PC-9 (cell line): ENCODE data around the gene EGFR. TPM values are rescaled to one million over a fixed set of nuclear protein-coding genes. Genes with fewer than 3 reads are reported as not detected.

Source experiments
- BruUV-seq: library from RNA; stranded (reverse); fragments of 400-500 nt; replicated peaks from 2 replicates; lab custom pipeline; 2021; lab: Mats Ljungman, UMichigan
- CTCF ChIA-PET: fragments of 300-600 bp; sonication (Branson Sonifier 250); formaldehyde crosslinking; loops from one replicate; lab custom pipeline; 2022; ENCODE audit warnings: antibody characterized with exemption; lab: Charles Lee
- POLR2A ChIA-PET: fragments of 300-600 bp; sonication (Branson Sonifier 250); formaldehyde crosslinking; loops from one replicate; lab custom pipeline; 2022; ENCODE audit warnings: antibody characterized with exemption; ENCODE audit not compliant: unreplicated experiment; lab: Charles Lee
- DNase-seq, 2 experiments: peaks; one replicate each; pipeline versions ENCODE4 v3.0.0 to v3.0.0-alpha.2; 2015 to 2022; ENCODE audit warnings: mixed read lengths in 1 of 2
- H2AFZ ChIP-seq: fragments of 200-600 bp; sonication (generic); 2 replicates; pipeline ENCODE4 v1.8.1; 2017; ENCODE audit warnings: antibody characterized with exemption
- H3F3A ChIP-seq: fragments of 200-600 bp; sonication (generic); 2 replicates; pipeline ENCODE4 v1.8.1; 2017; ENCODE audit warnings: antibody characterized with exemption, mild to moderate bottlenecking, low read depth; ENCODE audit not compliant: insufficient read depth
- H3K27ac ChIP-seq: fragments of 200-600 bp; sonication (generic); 2 replicates; pipeline ENCODE4 v1.6.1; 2016; ENCODE audit warnings: mixed run types
- H3K27me3 ChIP-seq: fragments of 200-600 bp; sonication (generic); 2 replicates; pipeline ENCODE4 v1.6.1; 2016; ENCODE audit warnings: low read depth, mixed run types; ENCODE audit not compliant: insufficient read depth
- H3K36me3 ChIP-seq: fragments of 200-600 bp; sonication (generic); 2 replicates; pipeline ENCODE4 v1.6.1; 2016; ENCODE audit warnings: low read depth, mixed run types
- H3K4me1 ChIP-seq: fragments of 200-600 bp; sonication (generic); replicated peaks from 2 replicates; pipeline ENCODE4 v1.6.1; 2016; ENCODE audit warnings: mixed run types; ENCODE audit not compliant: insufficient read depth
- H3K4me2 ChIP-seq: fragments of 200-600 bp; sonication (generic); 2 replicates; pipeline ENCODE4 v1.6.1; 2017; ENCODE audit warnings: mixed run types
- H3K4me3 ChIP-seq: fragments of 200-600 bp; sonication (generic); 2 replicates; pipeline ENCODE4 v1.6.1; 2016; ENCODE audit warnings: mixed run types
- H3K79me2 ChIP-seq: fragments of 200-600 bp; sonication (generic); 2 replicates; pipeline ENCODE4 v1.6.1; 2017; ENCODE audit warnings: low read depth, mixed run types
- H3K9me2 ChIP-seq: fragments of 200-600 bp; sonication (generic); 2 replicates; pipeline ENCODE4 v1.8.1; 2017; ENCODE audit warnings: mild to moderate bottlenecking; ENCODE audit not compliant: insufficient read depth
- H3K9me3 ChIP-seq: fragments of 200-600 bp; sonication (generic); 2 replicates; pipeline ENCODE4 v1.8.1; 2016; ENCODE audit warnings: low read depth; ENCODE audit not compliant: insufficient read depth
- H4K20me1 ChIP-seq: fragments of 200-600 bp; sonication (generic); 2 replicates; pipeline ENCODE4 v1.8.1; 2017; ENCODE audit not compliant: insufficient read depth
- EZH2 ChIP-seq: fragments of 200-600 bp; sonication (generic); IDR thresholded peaks from 2 replicates; pipeline ENCODE4 v1.8.0; 2017; ENCODE audit warnings: antibody characterized with exemption, low read depth
- intact Hi-C: fragments of 100-400 bp; cut with micrococcal nuclease; formaldehyde crosslinking; loops from one replicate; pipeline ENCODE4 v1.10.0; 2022; ENCODE audit not compliant: unreplicated experiment
- total RNA-seq: library from RNA; stranded (reverse); gene quantifications from 2 replicates; pipeline ENCODE4 v1.2.3, GENCODE V29; 2021
- TF ChIP-seq, protein P1 (sequence below): fragments of 200-600 bp; sonication (generic); conservative IDR thresholded peaks from 2 replicates; pipeline ENCODE4 v1.6.1; 2017; ENCODE audit warnings: mixed run types, antibody characterized with exemption, mild to moderate bottlenecking, moderate library complexity

The EGFR gene
- total RNA-seq, 1 experiment from 2014 or later: 342 TPM

DNA sequence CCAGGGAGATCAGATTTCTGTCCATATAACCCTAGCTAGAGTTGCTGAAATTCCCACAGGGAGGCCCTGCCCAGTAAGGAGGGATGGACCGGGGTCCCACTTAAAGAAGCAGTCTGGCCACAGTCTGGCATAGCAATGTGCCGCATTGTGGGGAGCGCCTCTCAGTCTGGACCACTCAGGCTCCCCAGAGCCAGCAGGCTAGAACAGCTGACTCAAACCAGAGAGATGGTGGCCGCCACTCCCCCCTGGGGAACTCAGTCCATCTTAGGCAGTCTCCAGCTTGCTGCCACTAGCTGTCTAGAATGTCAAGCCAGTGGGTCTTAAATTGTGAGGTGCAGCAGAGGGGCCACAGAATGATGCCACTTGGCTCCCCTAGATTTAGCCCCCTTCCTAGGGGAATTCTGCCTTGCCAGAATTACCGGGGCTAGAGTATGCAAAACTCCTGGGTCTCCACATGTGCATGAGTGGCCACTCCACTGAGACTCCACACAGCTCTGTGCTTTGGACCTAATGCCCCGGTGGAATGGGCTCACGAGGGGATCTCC lies 213.0 kb downstream of the EGFR start:
- Histone ChIP-seq H3K79me2 (no peaks in the 10 kb centered on the region), H3K9me2 (no peaks in the 10 kb centered on the region), H3K4me3 (no peak overlapping the region), H3K4me2 (no peak overlapping the region), H3F3A (no peaks in the 10 kb centered on the region), H2AFZ (no peak overlapping the region), H3K36me3 (no peaks in the 10 kb centered on the region), H3K9me3 (no peaks in the 10 kb centered on the region), H3K27ac (no peak overlapping the region), H3K4me1 (no peaks in the 10 kb centered on the region), H4K20me1 (no peaks in the 10 kb centered on the region), H3K27me3 (peaks cover 81% of the 10 kb centered on the region)
- no peak for DNase-seq
- no TSS peak for BruUV-seq
- intact Hi-C loops: no loop called here
- ChIA-PET CTCF (no interaction called here), POLR2A (interaction anchor here (0.6 kb wide), 1 partner anchor 27 kb away, joined by 3 read pairs; no protein-coding TSS in a partner anchor)
- TF ChIP-seq, protein P1, sequence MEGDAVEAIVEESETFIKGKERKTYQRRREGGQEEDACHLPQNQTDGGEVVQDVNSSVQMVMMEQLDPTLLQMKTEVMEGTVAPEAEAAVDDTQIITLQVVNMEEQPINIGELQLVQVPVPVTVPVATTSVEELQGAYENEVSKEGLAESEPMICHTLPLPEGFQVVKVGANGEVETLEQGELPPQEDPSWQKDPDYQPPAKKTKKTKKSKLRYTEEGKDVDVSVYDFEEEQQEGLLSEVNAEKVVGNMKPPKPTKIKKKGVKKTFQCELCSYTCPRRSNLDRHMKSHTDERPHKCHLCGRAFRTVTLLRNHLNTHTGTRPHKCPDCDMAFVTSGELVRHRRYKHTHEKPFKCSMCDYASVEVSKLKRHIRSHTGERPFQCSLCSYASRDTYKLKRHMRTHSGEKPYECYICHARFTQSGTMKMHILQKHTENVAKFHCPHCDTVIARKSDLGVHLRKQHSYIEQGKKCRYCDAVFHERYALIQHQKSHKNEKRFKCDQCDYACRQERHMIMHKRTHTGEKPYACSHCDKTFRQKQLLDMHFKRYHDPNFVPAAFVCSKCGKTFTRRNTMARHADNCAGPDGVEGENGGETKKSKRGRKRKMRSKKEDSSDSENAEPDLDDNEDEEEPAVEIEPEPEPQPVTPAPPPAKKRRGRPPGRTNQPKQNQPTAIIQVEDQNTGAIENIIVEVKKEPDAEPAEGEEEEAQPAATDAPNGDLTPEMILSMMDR: no peak
- TF ChIP-seq EZH2: no peak

DNA sequence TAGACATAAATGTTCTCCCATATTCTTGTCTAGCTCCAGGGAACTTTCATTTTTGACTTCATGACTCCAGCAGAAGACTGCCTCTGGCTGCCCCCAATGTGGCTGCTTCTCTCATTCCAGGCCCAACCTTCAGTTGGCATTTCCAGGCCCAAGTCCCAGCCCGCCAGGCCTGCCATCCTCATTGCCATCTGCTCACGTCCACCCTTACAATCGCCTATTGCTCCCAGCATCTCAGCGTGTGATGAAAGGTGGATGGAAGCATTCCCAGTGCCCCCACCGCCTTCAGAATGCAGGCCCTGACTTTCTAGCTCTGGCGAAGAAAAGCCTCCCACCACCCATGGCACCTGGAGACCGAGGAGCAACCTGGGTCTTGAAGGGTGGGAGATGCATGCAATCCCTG lies 214.2 kb downstream of the EGFR start:
- Histone ChIP-seq H3K4me1 (no peaks in the 10 kb centered on the region), H3K27me3 (peaks cover 81% of the 10 kb centered on the region), H4K20me1 (no peaks in the 10 kb centered on the region), H2AFZ (no peak overlapping the region), H3K27ac (no peak overlapping the region), H3K36me3 (no peaks in the 10 kb centered on the region), H3K4me2 (no peak overlapping the region), H3K9me2 (no peaks in the 10 kb centered on the region), H3K4me3 (no peak overlapping the region), H3K79me2 (no peaks in the 10 kb centered on the region), H3K9me3 (no peaks in the 10 kb centered on the region), H3F3A (no peaks in the 10 kb centered on the region)
- ChIA-PET POLR2A (no interaction called here), CTCF (no interaction called here)
- intact Hi-C loops: no loop called here
- DNase-seq: no peak
- TF ChIP-seq, protein P1: no peak
- TF ChIP-seq EZH2: no peak
- no TSS peak for BruUV-seq

DNA sequence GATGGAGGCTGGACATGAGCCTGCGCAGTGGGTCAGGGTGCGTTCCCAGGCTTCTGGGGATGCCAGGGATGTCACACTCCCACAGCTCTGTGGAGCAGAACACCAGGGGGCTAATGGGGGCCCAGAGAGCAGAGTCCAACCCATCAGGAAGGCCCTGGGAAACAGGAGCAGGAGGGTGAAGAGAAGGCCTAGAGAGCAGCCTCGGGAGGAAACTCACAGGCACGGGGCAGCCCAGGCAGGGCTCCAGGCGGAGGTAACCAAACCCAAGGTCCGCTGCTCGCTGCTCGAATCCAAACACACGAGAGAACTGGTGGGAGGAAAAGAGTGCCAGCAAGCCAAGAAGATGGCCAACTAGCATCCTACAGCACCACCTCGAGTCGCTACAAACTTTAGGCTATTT lies 215.6 kb downstream of the EGFR start:
- no peaks in the 10 kb centered on the region for H4K20me1 ChIP-seq
- no peak overlapping the region for H3K27ac ChIP-seq
- TF ChIP-seq EZH2: no peak
- TF ChIP-seq, protein P1: no peak
- DNase-seq: no peak
- no peaks in the 10 kb centered on the region for H3F3A ChIP-seq
- no peaks in the 10 kb centered on the region for H3K79me2 ChIP-seq
- H3K4me2 ChIP-seq: no peak overlapping the region
- ChIA-PET CTCF (no interaction called here), POLR2A (no interaction called here)
- H3K4me1 ChIP-seq: no peaks in the 10 kb centered on the region
- H3K9me2 ChIP-seq: no peaks in the 10 kb centered on the region
- BruUV-seq: no TSS peak
- H2AFZ ChIP-seq: no peak overlapping the region
- H3K9me3 ChIP-seq: no peaks in the 10 kb centered on the region
- H3K4me3 ChIP-seq: no peak overlapping the region
- H3K27me3 ChIP-seq: peaks cover 83% of the 10 kb centered on the region
- H3K36me3 ChIP-seq: no peaks in the 10 kb centered on the region
- intact Hi-C loops: no loop called here
